GM12878 (cell line): Measurements from ENCODE around the gene LPAR3. TPM values are rescaled to one million over a fixed set of nuclear protein-coding genes. Genes with fewer than 3 reads are reported as not detected.

Source experiments
- ATAC-seq: fragments of 200-7000 bp; cut with Tn5 transposase; 3 replicates; pipeline ENCODE4 v1.9.1; 2020; ENCODE audit warnings: mild to moderate bottlenecking, moderate library complexity
- BruUV-seq: library from RNA; stranded (reverse); fragments of 400-500 nt; replicated peaks from 2 replicates; lab custom pipeline; 2021; lab: Mats Ljungman, UMichigan
- CTCF ChIA-PET: fragments of 300-600 bp; sonication (Branson Sonifier 250); formaldehyde crosslinking; extraction: SDS; loops from one replicate; lab custom pipeline; 2021; ENCODE audit warnings: inconsistent platforms; lab: Yijun Ruan, JAX
- POLR2A ChIA-PET: fragments of 350-600 bp; formaldehyde crosslinking; extraction: SDS; loops from one replicate; lab custom pipeline; 2021; ENCODE audit warnings: inconsistent platforms; lab: Charles Lee
- RAD21 ChIA-PET: fragments of 300-600 bp; sonication (Branson Sonifier 250); formaldehyde crosslinking; loops from one replicate; lab custom pipeline; 2023; ENCODE audit warnings: antibody characterized with exemption; ENCODE audit not compliant: unreplicated experiment; lab: Charles Lee
- SMC1A ChIA-PET: fragments of 300-600 bp; sonication (Branson Sonifier 250); formaldehyde crosslinking; loops from one replicate; lab custom pipeline; 2023; ENCODE audit not compliant: unreplicated experiment, uncharacterized antibody; lab: Charles Lee
- DNase-seq: peaks from one replicate; pipeline ENCODE4 v3.0.0-alpha.2; 2011; ENCODE audit warnings: low read depth, low spot score
- FAIRE-seq: peaks from 3 replicates; lab custom pipeline; 2011; peaks lifted over from hg19 to GRCh38; lab: Jason Lieb, UNC
- H2AFZ ChIP-seq: 2 replicates; pipeline ENCODE4 v1.6.0; 2011; ENCODE audit warnings: low read depth, low read length, control low read depth; ENCODE audit not compliant: control insufficient read depth
- H3K27ac ChIP-seq: 2 replicates; pipeline ENCODE4 v1.5.1; 2011; ENCODE audit warnings: control low read depth; ENCODE audit not compliant: control insufficient read depth, insufficient read depth
- H3K27me3 ChIP-seq, 2 experiments: replicated peaks in 1 of 2; 2 replicates each; pipeline versions ENCODE4 v1.6.0 to v1.6.1; 2011; ENCODE audit warnings: low read length in 1 of 2; ENCODE audit not compliant: control insufficient read depth in 2 of 2, insufficient read depth in 2 of 2
- H3K36me3 ChIP-seq, 2 experiments: 2 replicates each; pipeline ENCODE4 v1.5.1; 2011; ENCODE audit warnings: low read length in 1 of 2; ENCODE audit not compliant: control insufficient read depth in 2 of 2, insufficient read depth in 2 of 2
- H3K4me1 ChIP-seq: 2 replicates; pipeline ENCODE4 v1.6.1; 2011; ENCODE audit warnings: mild to moderate bottlenecking, low read length, moderate library complexity, mixed read lengths; ENCODE audit not compliant: control insufficient read depth, insufficient read depth
- H3K4me2 ChIP-seq: 2 replicates; pipeline ENCODE4 v1.6.0; 2011; ENCODE audit warnings: control low read depth; ENCODE audit not compliant: control insufficient read depth, insufficient read depth
- H3K4me3 ChIP-seq: fragments of 200-600 bp; sonication (generic); 2 replicates; pipeline ENCODE4 v1.5.1; 2016
- H3K79me2 ChIP-seq: 2 replicates; pipeline ENCODE4 v1.6.0; 2011; ENCODE audit warnings: low read length; ENCODE audit not compliant: control insufficient read depth, insufficient read depth
- H3K9ac ChIP-seq: 2 replicates; pipeline ENCODE4 v1.8.0; 2011; ENCODE audit warnings: low read length, control low read depth, mixed read lengths; ENCODE audit not compliant: control insufficient read depth, insufficient read depth
- H3K9me3 ChIP-seq: replicated peaks from 3 replicates; pipeline ENCODE4 v1.5.1; 2011; ENCODE audit warnings: mild to moderate bottlenecking, low read length; ENCODE audit not compliant: control insufficient read depth, insufficient read depth
- H4K20me1 ChIP-seq: 2 replicates; pipeline ENCODE4 v1.6.0; 2011; ENCODE audit not compliant: control insufficient read depth, insufficient read depth
- HCFC1 ChIP-seq: fragments of 150-350 bp; IDR thresholded peaks from 2 replicates; pipeline ENCODE4 v1.6.1; 2014; ENCODE audit warnings: low read length
- RB1 ChIP-seq: fragments of 450-650 bp; formaldehyde crosslinking; IDR thresholded peaks from 2 replicates; pipeline ENCODE4 v1.6.1; 2017; ENCODE audit warnings: mild to moderate bottlenecking, borderline replicate concordance
- RUNX3 ChIP-seq: IDR thresholded peaks from 2 replicates; pipeline ENCODE4 v1.6.1; 2012; ENCODE audit warnings: low read length, inconsistent platforms
- SIN3A ChIP-seq: IDR thresholded peaks from 2 replicates; pipeline ENCODE4 v1.6.1; 2012; ENCODE audit warnings: low read depth, low read length, improper control_type of control experiment
- STAT1 ChIP-seq: fragments of 450-650 bp; conservative IDR thresholded peaks from 2 replicates; pipeline ENCODE4 v1.6.1; 2014; ENCODE audit warnings: antibody characterized with exemption, mild to moderate bottlenecking
- ZNF592 ChIP-seq: fragments of 450-650 bp; IDR thresholded peaks from 2 replicates; pipeline ENCODE4 v1.6.1; 2017; ENCODE audit warnings: mild to moderate bottlenecking, moderate library complexity
- ZSCAN29 ChIP-seq: fragments of 450-650 bp; IDR thresholded peaks from 2 replicates; pipeline ENCODE4 v1.6.1; 2017; ENCODE audit warnings: mild to moderate bottlenecking, moderate library complexity
- WGBS: methylation state at CpG from one replicate; pipeline ENCODE4 v1.1.6; 2016; ENCODE audit warnings: low lambda C conversion rate; ENCODE audit not compliant: insufficient replicate concordance, insufficient coverage; ENCODE audit errors: missing lambda C conversion rate; 5-methylcytosine and 5-hydroxymethylcytosine counted together
- in situ Hi-C: fragments of 300-500 bp; cut with MboI; formaldehyde crosslinking; loops from 9 replicates; pipeline ENCODE4 v1.14.3; 2018; ENCODE audit warnings: mixed read lengths
- intact Hi-C: fragments of 100-400 bp; cut with micrococcal nuclease; formaldehyde crosslinking; loops from one replicate; pipeline ENCODE4 v1.14.2; 2022; ENCODE audit not compliant: unreplicated experiment
- polyA plus RNA-seq, 11 experiments: library from polyadenylated mRNA; depleted of rRNA in 4 of 11; unstranded in 6 of 11; stranded (reverse) in 5 of 11; fragments of >200 nt; fragmentation: Nextera tagmentation in 4 of 11; fragmentation: Illumina TruSeq in 1 of 11; extraction: Ambion mirVana in 4 of 11; extraction: Trizol in 1 of 11; gene quantifications; 1 replicate in 1 of 11; 2 replicates in 10 of 11; pipeline versions ENCODE4 v1.2.1 to v1.2.3, GENCODE V29; 2011 to 2016; ENCODE audit warnings: inconsistent platforms in 2 of 11, missing spikeins in 2 of 11, low read depth in 1 of 11
- total RNA-seq, 4 experiments: library from RNA; depleted of rRNA in 3 of 4; stranded (reverse); fragments of >200 nt in 3 of 4; fragmentation: Illumina TruSeq in 1 of 4; extraction: Trizol in 1 of 4; gene quantifications; 2 replicates each; pipeline versions ENCODE4 v1.2.1 to v1.2.3, GENCODE V29; 2013 to 2021

Gene LPAR3
- total and polyA plus RNA-seq, 10 of the 15 experiments (the other 5 are each of a cell fraction or from before 2014, with no cell fraction given) = 0.03 to 0.31 (median 0.09) TPM; not detected in 3

- Histone ChIP-seq H3K36me3 (no peaks in the 10 kb centered on the region), H3K9me3 (no peaks in the 10 kb centered on the region), H3K27me3 (no peaks in the 10 kb centered on the region; a peak in 1 of 4 replicates), H3K4me1 (no peaks in the 10 kb centered on the region), H3K4me3 (no peak overlapping the region), H4K20me1 (no peaks in the 10 kb centered on the region), H2AFZ (no peak overlapping the region), H3K4me2 (no peak overlapping the region), H3K79me2 (no peaks in the 10 kb centered on the region), H3K27ac (no peak overlapping the region), H3K9ac (no peak overlapping the region)
- BruUV-seq = no TSS peak
- DNase-seq (no peak), ATAC-seq (no peak), FAIRE-seq (no peak)
- in situ Hi-C loops = no loop called here
- intact Hi-C loops = no loop called here
- SMC1A ChIA-PET = interaction anchor here (1.5 kb wide), 1 partner anchor 8 kb away, joined by 4 read pairs; no protein-coding TSS in a partner anchor
- RAD21 ChIA-PET = no interaction called here
- TF ChIP-seq RUNX3 = no peak
- TF ChIP-seq RB1 = no peak
- TF ChIP-seq STAT1 = no peak
- no peak for TF ChIP-seq ZNF592
- no peak for TF ChIP-seq HCFC1
- no peak for TF ChIP-seq ZSCAN29
- no peak for TF ChIP-seq SIN3A
- POLR2A ChIA-PET = no interaction called here
- 42% methylated on average over 2 of the region's 2 CpGs for WGBS
- CTCF ChIA-PET = interaction anchor here (1.6 kb wide), 1 partner anchor 91 kb away, joined by 5 read pairs; no protein-coding TSS in a partner anchor
These were observed 19.6 kb downstream of the LPAR3 start for GRCh38 chr1:84873366-84873765.
